SU-DHL-6 (cell line): ENCODE results near the gene ADAMTS12.

Experiments
- CTCF ChIP-seq: fragments of 200-600 bp; sonication (generic); IDR thresholded peaks from one replicate; pipeline ENCODE4 v1.5.1; 2017; ENCODE audit warnings: antibody characterized with exemption, mild to moderate bottlenecking, low read length, moderate library complexity; ENCODE audit not compliant: insufficient read depth, poor library complexity, severe bottlenecking
- EZH2phosphoT487 ChIP-seq: fragments of 200-600 bp; sonication (generic), shearing (Covaris generic); conservative IDR thresholded peaks from 2 replicates; pipeline ENCODE4 v1.6.1; 2018; ENCODE audit warnings: mild to moderate bottlenecking, antibody characterized with exemption, low read length, moderate library complexity, mixed read lengths

- TF ChIP-seq CTCF: no peak
- no peak for TF ChIP-seq EZH2phosphoT487
Observed at GRCh38 chr5:33594006-33594405, 297.8 kb downstream of the ADAMTS12 start.
